ENCODE data around the gene BTBD9. TPM values are rescaled to one million over a fixed set of nuclear protein-coding genes. Genes with fewer than 3 reads are reported as not detected.

Gene BTBD9
- total and polyA plus RNA-seq, 7 experiments from 2014 or later = 12.7 to 58.8 (median 37.8) TPM

GRCh38 chr6:38604700-38605099, 35.0 kb downstream of the BTBD9 start:
- CTCF ChIA-PET = no interaction called here

GRCh38 chr6:38603966-38604365, 35.8 kb downstream of the BTBD9 start:
- DNase-seq (no peak), ATAC-seq (no peak)
- Histone ChIP-seq H3K36me3 (ENCODE audit: control insufficient read depth in 2 of 3, insufficient read depth in 3 of 3, low read length in 3 of 3) (no peaks in the 10 kb centered on the region), H3K9me3 (ENCODE audit: control insufficient read depth in 2 of 3, low read length in 3 of 3) (no peaks in the 10 kb centered on the region), H3K27ac (ENCODE audit: low read depth, low read length) (no peak overlapping the region), H3K27me3 (ENCODE audit: control insufficient read depth in 2 of 2, insufficient read depth in 2 of 2, low read length in 2 of 2) (no peaks in the 10 kb centered on the region), H3K4me1 (ENCODE audit: control insufficient read depth in 2 of 2, insufficient read depth in 2 of 2, low read length in 2 of 2) (no peaks in the 10 kb centered on the region), H3K4me3 (ENCODE audit: low read length) (no peak overlapping the region)
- Mint-ChIP-seq H3K4me1 (peaks cover 0 to 32% (median 20%) of the 10 kb centered on the region in 7 donors), H3K36me3 (peaks cover 0 to 19% (median 4%) of the 10 kb centered on the region in 5 donors), H3K27me3 (no peaks in the 10 kb centered on the region), H3K4me3 (no peak overlapping the region), H3K27ac (peak overlapping the region in 1 of 9 donors; percentile 53), H3K9me3 (peaks cover 0 to 3% (median 0%) of the 10 kb centered on the region in 11 donors)
- CTCF ChIA-PET = no interaction called here
- POLR2A ChIA-PET = no interaction called here
- intact Hi-C loops (cut with micrococcal nuclease) = no loop called here

More at GRCh38 chr6:38604700-38605099, 35.0 kb downstream of the BTBD9 start:
- no peaks in the 10 kb centered on the region for H3K36me3 ChIP-seq (ENCODE audit: control insufficient read depth in 2 of 3, insufficient read depth in 3 of 3, low read length in 3 of 3)
- Mint-ChIP-seq H3K4me1 (peaks cover 0 to 37% (median 27%) of the 10 kb centered on the region in 7 donors), H3K36me3 (peaks cover 0 to 19% (median under 1%) of the 10 kb centered on the region in 5 donors), H3K9me3 (peaks cover 0 to under 1% (median 0%) of the 10 kb centered on the region in 11 donors), H3K27ac (no peak overlapping the region), H3K4me3 (no peak overlapping the region), H3K27me3 (no peaks in the 10 kb centered on the region)
- no peaks in the 10 kb centered on the region for H3K4me1 ChIP-seq (ENCODE audit: control insufficient read depth in 2 of 2, insufficient read depth in 2 of 2, low read length in 2 of 2)
- H3K27me3 ChIP-seq (ENCODE audit: control insufficient read depth in 2 of 2, insufficient read depth in 2 of 2, low read length in 2 of 2) = no peaks in the 10 kb centered on the region
- H3K27ac ChIP-seq (ENCODE audit: low read depth, low read length) = no peak overlapping the region
- intact Hi-C loops (cut with micrococcal nuclease) = no loop called here
- ATAC-seq (no peak), DNase-seq (no peak)
- no peaks in the 10 kb centered on the region for H3K9me3 ChIP-seq (ENCODE audit: control insufficient read depth in 2 of 3, low read length in 3 of 3)
- POLR2A ChIA-PET = no interaction called here
- no peak overlapping the region for H3K4me3 ChIP-seq (ENCODE audit: low read length)

GRCh38 chr6:38603496-38603895, 36.2 kb downstream of the BTBD9 start:
- H3K27me3 Mint-ChIP-seq = no peaks in the 10 kb centered on the region

GRCh38 chr6:38599966-38600550, 39.7 kb downstream of the BTBD9 start:
- no peaks in the 10 kb centered on the region for H3K9me3 ChIP-seq (ENCODE audit: control insufficient read depth in 2 of 3, low read length in 3 of 3)
- ChIA-PET POLR2A (interaction anchor here (0.6 to 1.1 kb wide), 2 partner anchors 10 to 24 kb away, joined by 3 to 4 read pairs; no protein-coding TSS in a partner anchor), CTCF (interaction anchor here (0.6 kb wide), 1 partner anchor 460 kb away, joined by 3 read pairs; no protein-coding TSS in a partner anchor)
- Mint-ChIP-seq H3K27me3 (no peaks in the 10 kb centered on the region), H3K9me3 (peaks cover 0 to 3% (median 0%) of the 10 kb centered on the region in 11 donors), H3K36me3 (peaks cover 6 to 31% (median 21%) of the 10 kb centered on the region in 5 donors), H3K4me3 (no peak overlapping the region), H3K4me1 (peaks cover 0 to 23% (median 13%) of the 10 kb centered on the region in 7 donors), H3K27ac (peak overlapping the region in 1 of 9 donors; percentile 36)
- H3K36me3 ChIP-seq (ENCODE audit: control insufficient read depth in 2 of 3, insufficient read depth in 3 of 3, low read length in 3 of 3) = peaks cover 0 to 7% (median 0%) of the 10 kb centered on the region in 3 experiments
- ATAC-seq = no peak
- H3K4me1 ChIP-seq (ENCODE audit: control insufficient read depth in 2 of 2, insufficient read depth in 2 of 2, low read length in 2 of 2) = no peaks in the 10 kb centered on the region
- H3K4me3 ChIP-seq (ENCODE audit: low read length) = no peak overlapping the region
- no peaks in the 10 kb centered on the region for H3K27me3 ChIP-seq (ENCODE audit: control insufficient read depth in 2 of 2, insufficient read depth in 2 of 2, low read length in 2 of 2)
- no peak overlapping the region for H3K27ac ChIP-seq (ENCODE audit: low read depth, low read length)
- intact Hi-C loops (cut with micrococcal nuclease) = no loop called here
- DNase-seq = no peak

More at GRCh38 chr6:38603496-38603895, 36.2 kb downstream of the BTBD9 start:
- ChIA-PET POLR2A (no interaction called here), CTCF (no interaction called here)
- Histone ChIP-seq H3K4me1 (ENCODE audit: control insufficient read depth in 2 of 2, insufficient read depth in 2 of 2, low read length in 2 of 2) (no peaks in the 10 kb centered on the region), H3K9me3 (ENCODE audit: control insufficient read depth in 2 of 3, low read length in 3 of 3) (no peaks in the 10 kb centered on the region), H3K36me3 (ENCODE audit: control insufficient read depth in 2 of 3, insufficient read depth in 3 of 3, low read length in 3 of 3) (no peaks in the 10 kb centered on the region), H3K27ac (ENCODE audit: low read depth, low read length) (no peak overlapping the region), H3K27me3 (ENCODE audit: control insufficient read depth in 2 of 2, insufficient read depth in 2 of 2, low read length in 2 of 2) (no peaks in the 10 kb centered on the region), H3K4me3 (ENCODE audit: low read length) (no peak overlapping the region)
- no peak overlapping the region for H3K4me3 Mint-ChIP-seq
- H3K27ac Mint-ChIP-seq = peak overlapping the region in 1 of 9 donors; percentile 53
- intact Hi-C loops (cut with micrococcal nuclease) = no loop called here
- ATAC-seq (no peak), DNase-seq (no peak)
- H3K36me3 Mint-ChIP-seq = peaks cover 0 to 16% (median 4%) of the 10 kb centered on the region in 5 donors
- H3K4me1 Mint-ChIP-seq = peaks cover 0 to 32% (median 16%) of the 10 kb centered on the region in 7 donors
- H3K9me3 Mint-ChIP-seq = peaks cover 0 to 3% (median 0%) of the 10 kb centered on the region in 11 donors

- H3K4me1 ChIP-seq (ENCODE audit: control insufficient read depth in 2 of 2, insufficient read depth in 2 of 2, low read length in 2 of 2) = no peaks in the 10 kb centered on the region
- intact Hi-C loops (cut with micrococcal nuclease) = no loop called here
- POLR2A ChIA-PET = interaction anchor here (1.1 kb wide), 1 partner anchor 11 kb away, joined by 3 read pairs; no protein-coding TSS in a partner anchor
- DNase-seq (no peak), ATAC-seq (no peak)
- peaks cover 0 to 18% (median 9%) of the 10 kb centered on the region in 7 donors for H3K4me1 Mint-ChIP-seq
- no peaks in the 10 kb centered on the region for H3K27me3 Mint-ChIP-seq
- CTCF ChIA-PET = no interaction called here
- peaks cover 0 to 8% (median 0%) of the 10 kb centered on the region in 3 experiments for H3K36me3 ChIP-seq (ENCODE audit: control insufficient read depth in 2 of 3, insufficient read depth in 3 of 3, low read length in 3 of 3)
- H3K27me3 ChIP-seq (ENCODE audit: control insufficient read depth in 2 of 2, insufficient read depth in 2 of 2, low read length in 2 of 2) = no peaks in the 10 kb centered on the region
- no peak overlapping the region for H3K4me3 Mint-ChIP-seq
- no peak overlapping the region for H3K4me3 ChIP-seq (ENCODE audit: low read length)
- peaks cover 8 to 39% (median 29%) of the 10 kb centered on the region in 5 donors for H3K36me3 Mint-ChIP-seq
- no peaks in the 10 kb centered on the region for H3K9me3 ChIP-seq (ENCODE audit: control insufficient read depth in 2 of 3, low read length in 3 of 3)
- peaks cover 0 to 3% (median 0%) of the 10 kb centered on the region in 11 donors for H3K9me3 Mint-ChIP-seq
- H3K27ac ChIP-seq (ENCODE audit: low read depth, low read length) = no peak overlapping the region
- no peak overlapping the region for H3K27ac Mint-ChIP-seq
Observed at GRCh38 chr6:38599261-38599660, 40.5 kb downstream of the BTBD9 start.

- no peak for DNase-seq
- Mint-ChIP-seq H3K9me3 (no peaks in the 10 kb centered on the region), H3K27me3 (no peaks in the 10 kb centered on the region), H3K4me3 (no peak overlapping the region), H3K27ac (no peak overlapping the region), H3K4me1 (peaks cover 0 to 11% (median 2%) of the 10 kb centered on the region in 7 donors), H3K36me3 (peaks cover 7 to 62% (median 38%) of the 10 kb centered on the region in 5 donors)
- Histone ChIP-seq H3K27me3 (ENCODE audit: control insufficient read depth in 2 of 2, insufficient read depth in 2 of 2, low read length in 2 of 2) (no peaks in the 10 kb centered on the region), H3K36me3 (ENCODE audit: control insufficient read depth in 2 of 3, insufficient read depth in 3 of 3, low read length in 3 of 3) (peaks cover 0 to 24% (median 5%) of the 10 kb centered on the region in 3 experiments), H3K27ac (ENCODE audit: low read depth, low read length) (no peak overlapping the region), H3K9me3 (ENCODE audit: control insufficient read depth in 2 of 3, low read length in 3 of 3) (no peaks in the 10 kb centered on the region), H3K4me3 (ENCODE audit: low read length) (no peak overlapping the region), H3K4me1 (ENCODE audit: control insufficient read depth in 2 of 2, insufficient read depth in 2 of 2, low read length in 2 of 2) (no peaks in the 10 kb centered on the region)
- CTCF ChIA-PET = no interaction called here
- POLR2A ChIA-PET = no interaction called here
- intact Hi-C loops (cut with micrococcal nuclease) = no loop called here
- ATAC-seq = no peak
Observed at GRCh38 chr6:38593998-38594665, 45.6 kb downstream of the BTBD9 start.

Data from naive thymus-derived CD4-positive, alpha-beta T cell (primary cell).